Activated CD8-positive, alpha-beta memory T cell treated with anti-CD3 and anti-CD28 coated beads for 4 hours (primary cell): ENCODE data around the gene PPP1R27.

Experiments used
- DNase-seq, 2 donors: peaks; one replicate each; pipeline ENCODE4 v3.0.0-alpha.2; 2020; ENCODE audit warnings: low read depth in 2 of 2

The PPP1R27 gene

DNA sequence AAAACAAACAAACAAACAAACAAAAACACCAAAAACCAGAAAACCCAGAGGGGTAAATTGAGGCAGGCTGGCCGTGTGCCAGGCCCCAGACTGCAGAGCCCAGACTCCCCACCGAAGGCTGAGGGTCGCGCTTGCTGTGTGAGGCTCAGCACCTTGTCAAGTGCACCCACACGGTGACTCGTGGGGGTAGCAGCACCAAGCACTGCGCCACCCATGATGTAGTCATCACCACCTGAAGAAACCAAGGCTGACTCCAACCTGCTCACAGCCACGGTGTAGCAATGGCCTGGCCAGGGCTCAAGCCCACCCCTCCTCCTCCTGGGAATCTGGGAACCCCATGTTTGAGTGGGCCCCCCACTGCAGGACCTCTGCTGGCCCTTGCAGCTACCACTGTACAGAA, 13.7 kb downstream of the PPP1R27 start:
- no peak for DNase-seq

DNA sequence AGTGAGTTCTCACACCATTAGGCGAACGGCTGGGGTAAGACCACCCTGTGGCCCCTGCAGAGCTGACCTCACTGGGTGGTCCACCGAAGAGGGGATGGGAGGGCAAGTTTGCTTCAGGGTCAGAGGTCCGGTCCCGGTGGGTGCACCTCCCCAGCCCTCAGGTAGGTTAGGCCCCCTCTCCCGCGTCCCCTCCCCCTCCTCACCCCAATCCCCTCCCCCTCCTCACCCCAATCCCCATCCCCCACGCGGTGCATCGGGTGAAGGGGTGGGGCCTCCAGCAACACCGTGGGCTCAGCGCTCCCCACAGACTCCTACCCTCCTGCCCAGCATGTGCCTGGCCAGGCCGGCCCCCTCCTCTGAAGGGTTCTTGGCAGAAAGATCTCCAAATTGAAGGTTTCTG, 15.1 kb downstream of the PPP1R27 start:
- no peak for DNase-seq

- no peak for DNase-seq
Observed at GRCh38 chr17:81817758-81818147, 17.1 kb downstream of the PPP1R27 start.

DNA sequence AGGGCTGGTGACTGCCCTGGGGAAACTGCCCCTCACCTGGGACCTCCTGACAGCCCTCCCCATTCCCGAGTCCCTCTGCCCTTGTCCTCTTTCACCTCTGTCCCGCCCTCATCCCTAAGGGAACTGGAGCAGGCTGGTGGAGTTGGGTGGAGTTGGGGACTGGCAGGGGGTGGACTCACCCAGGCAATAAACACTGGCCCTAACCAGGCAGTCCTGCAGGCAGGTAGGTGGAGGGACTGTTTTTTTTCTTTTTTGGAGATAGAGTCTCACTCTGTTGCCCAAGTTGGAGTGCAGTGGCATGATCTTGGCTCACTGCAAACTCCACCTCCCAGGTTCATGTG, 19.2 kb downstream of the PPP1R27 start:
- no peak for DNase-seq

- no peak for DNase-seq
Observed at GRCh38 chr17:81814748-81815645, 19.9 kb downstream of the PPP1R27 start.

DNA sequence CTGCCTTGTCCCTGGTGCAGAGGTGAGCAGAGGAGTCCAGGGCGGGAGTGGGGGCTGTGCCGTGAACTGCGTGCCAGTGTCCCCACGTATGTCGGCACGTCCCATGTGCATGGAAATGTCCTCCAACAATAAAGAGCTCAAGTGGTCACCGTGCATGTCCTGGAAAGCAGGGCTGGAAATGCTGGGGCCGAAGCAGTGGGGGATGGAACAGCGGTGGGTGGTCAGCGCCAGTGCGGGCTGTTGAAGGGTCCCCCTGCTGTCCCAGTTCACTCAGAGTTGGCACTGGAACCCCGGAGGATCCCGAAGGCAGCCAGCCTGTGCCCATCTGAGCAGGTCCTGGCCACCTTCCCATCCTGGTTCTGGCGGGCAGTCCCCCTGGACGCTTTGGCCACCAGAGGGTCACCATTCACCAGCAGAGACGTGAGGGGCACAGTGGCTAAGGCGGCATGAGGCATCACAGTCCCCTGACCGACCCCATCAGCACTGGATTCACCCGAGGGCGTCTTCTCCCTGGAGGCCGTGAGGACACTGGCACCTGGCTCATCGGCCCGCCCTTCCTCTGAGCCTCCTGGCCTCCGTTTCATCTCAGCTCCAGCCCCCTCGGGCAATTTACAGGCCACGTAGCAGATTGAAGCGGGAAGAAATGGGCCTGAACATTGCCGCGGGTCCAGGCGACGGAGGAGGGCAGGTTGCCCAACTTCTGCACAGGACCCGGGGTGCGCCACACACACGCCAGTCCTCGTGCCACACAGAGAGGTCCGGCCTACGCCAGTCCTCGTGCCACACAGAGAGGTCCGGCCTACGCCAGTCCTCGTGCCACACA, 20.8 kb downstream of the PPP1R27 start:
- DNase-seq, result no peak

GRCh38 chr17:81813371-81813684, 21.5 kb downstream of the PPP1R27 start:
- no peak for DNase-seq

GRCh38 chr17:81812571-81813370, 22.1 kb downstream of the PPP1R27 start:
- no peak for DNase-seq

DNA sequence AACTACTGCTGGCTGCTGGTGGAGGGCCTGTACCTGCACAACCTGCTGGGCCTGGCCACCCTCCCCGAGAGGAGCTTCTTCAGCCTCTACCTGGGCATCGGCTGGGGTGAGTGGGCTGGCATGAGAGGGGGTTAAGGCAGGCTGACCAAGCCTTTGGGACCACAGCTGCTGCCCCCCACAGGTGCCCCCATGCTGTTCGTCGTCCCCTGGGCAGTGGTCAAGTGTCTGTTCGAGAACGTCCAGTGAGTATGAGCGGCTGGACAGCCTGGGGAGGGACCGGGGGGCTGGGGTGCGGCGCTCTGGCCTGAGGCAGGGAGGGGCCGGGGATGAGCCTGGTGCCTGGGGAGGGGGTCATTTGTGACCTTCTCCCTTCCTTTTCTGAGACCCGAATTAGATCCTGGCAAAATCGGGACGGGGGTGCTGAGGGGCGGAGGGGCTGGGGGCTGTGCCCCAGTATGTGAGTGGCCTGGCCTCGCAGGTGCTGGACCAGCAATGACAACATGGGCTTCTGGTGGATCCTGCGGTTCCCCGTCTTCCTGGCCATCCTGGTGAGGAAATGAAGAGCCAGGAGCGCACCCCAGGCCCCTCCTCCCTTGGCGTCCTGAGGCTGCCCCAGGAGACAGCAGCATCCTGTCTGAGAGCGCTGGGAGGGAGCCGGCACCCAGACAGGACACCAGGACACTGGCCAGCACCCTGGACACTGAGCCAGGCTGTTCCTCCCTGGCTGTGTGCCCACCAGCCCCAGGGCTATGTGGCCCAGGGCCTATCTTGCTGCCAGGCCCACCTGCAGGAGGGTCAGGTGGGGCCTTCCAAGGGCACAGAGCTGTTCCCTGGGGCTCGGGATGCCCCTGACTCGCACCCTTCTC, 22.9 kb downstream of the PPP1R27 start:
- no peak for DNase-seq

DNA sequence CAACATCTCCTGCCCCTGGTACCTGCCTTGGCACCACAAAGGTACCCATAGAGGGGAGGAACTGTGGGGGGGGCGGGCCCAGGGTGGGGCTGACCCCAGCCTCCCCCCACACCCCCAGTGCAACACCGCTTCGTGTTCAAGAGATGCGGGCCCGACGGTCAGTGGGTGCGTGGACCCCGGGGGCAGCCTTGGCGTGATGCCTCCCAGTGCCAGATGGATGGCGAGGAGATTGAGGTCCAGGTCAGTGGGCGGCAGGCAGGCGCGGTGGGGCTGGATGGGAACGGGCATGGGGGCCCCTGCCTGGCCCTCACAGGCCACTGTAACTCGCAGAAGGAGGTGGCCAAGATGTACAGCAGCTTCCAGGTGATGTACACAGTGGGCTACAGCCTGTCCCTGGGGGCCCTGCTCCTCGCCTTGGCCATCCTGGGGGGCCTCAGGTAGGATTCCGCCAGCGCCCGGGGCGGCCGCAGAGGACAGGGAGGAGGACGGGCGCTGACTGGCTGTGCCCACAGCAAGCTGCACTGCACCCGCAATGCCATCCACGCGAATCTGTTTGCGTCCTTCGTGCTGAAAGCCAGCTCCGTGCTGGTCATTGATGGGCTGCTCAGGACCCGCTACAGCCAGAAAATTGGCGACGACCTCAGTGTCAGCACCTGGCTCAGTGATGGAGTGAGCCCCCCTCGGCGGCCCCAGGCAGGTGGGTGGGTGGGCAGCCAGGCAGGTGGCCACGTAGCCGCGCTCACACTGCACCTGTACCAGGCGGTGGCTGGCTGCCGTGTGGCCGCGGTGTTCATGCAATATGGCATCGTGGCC, 23.8 kb downstream of the PPP1R27 start:
- DNase-seq, result no peak

GRCh38 chr17:81810476-81810875, 24.4 kb downstream of the PPP1R27 start:
- DNase-seq, result no peak

- DNase-seq, result no peak
Observed at GRCh38 chr17:81809556-81809998, 25.3 kb downstream of the PPP1R27 start.

GRCh38 chr17:81808778-81809555, 25.9 kb downstream of the PPP1R27 start:
- no peak for DNase-seq

GRCh38 chr17:81807839-81808238, 27.0 kb downstream of the PPP1R27 start:
- DNase-seq, result no peak

- DNase-seq, result no peak
Observed at GRCh38 chr17:81807210-81807719, 27.6 kb downstream of the PPP1R27 start.

DNA sequence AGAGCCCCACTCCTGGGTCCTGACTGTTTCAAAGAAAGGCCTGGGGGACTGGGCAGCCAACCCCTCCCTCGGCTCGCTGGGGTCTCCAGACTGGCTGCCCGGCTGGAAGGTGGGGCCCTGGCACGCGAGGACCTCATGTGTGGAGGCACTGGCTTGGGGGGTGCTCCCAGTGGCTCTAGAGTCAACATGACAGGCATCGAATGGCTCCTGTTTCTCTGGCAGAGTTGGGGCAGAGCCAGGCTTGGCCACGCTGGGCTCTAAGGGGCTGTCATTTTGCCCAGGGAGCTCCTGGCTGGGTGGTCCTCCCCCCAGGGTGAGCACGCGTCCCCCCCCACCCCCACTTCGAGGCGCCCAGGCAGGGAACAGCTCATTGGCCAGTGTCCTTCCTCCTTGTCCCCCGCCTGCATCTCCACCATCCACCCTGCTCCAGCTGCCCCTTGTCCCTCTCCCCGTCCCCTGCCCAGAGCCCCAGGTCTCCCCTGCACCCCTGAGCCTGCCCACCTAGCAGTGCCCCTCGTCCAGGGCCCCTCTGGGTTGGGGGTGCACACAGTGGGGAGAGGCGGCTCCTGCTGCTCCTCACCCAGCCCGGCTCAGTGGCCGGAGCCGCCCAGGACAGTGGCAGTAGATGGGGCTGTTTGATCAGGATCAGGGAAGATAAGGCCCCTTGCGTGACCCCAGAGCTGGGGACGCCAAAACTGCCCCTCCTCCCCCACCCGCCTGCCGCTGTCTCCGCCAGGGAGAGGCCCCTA, 28.2 kb downstream of the PPP1R27 start:
- DNase-seq, result no peak

DNA sequence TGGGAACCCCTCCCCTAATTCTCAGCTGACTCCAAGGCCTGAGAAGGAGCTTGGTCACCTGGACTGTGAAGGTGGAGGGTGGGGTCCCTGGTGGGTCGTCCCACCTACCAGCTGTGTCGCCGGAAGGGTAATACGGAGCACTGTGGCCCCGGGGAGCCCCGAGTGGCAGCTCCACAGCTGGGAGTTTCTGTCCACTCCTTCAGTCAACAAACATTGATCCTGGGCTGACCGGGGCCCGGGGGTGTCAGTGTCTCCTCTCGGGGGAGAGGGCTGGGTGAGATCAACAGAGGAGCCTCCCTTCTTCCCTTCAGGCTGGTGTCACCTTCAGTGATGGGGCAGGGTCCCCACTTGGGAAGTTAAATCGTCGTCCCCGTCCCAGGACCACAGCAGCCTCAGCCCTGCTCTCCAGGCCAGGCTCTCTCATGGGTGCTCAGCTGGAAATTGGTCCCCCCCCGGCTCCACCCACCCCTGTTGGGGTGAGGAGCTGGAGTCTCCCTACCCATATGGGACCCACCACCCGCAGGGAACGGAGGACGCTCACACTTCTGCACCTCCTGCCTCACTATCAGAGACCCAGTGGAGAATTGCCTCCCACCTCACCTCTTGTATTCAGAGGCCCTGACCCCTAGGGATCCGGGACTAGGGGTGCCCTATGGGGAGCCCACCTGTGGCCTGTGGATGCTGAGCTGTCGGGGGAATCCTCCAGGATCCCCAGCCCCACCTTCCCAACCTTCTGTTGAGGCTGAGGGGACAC, 29.0 kb downstream of the PPP1R27 start:
- no peak for DNase-seq
